Heart left ventricle (tissue), 16 donors: ENCODE measurements around the gene FAM161A. TPM values are rescaled to one million over a fixed set of nuclear protein-coding genes. Genes with fewer than 3 reads are reported as not detected.

Experiments used
- ATAC-seq, 4 donors: fragments of 200-7000 bp; cut with Tn5 transposase; one replicate each; pipeline ENCODE4 v1.9.1; 2020 to 2022; ENCODE audit warnings: moderate library complexity in 4 of 4, mild to moderate bottlenecking in 3 of 4, moderate number of reproducible peaks in 1 of 4
- DNase-seq, 5 donors: peaks; one replicate each; pipeline ENCODE4 v3.0.0-alpha.2; 2020
- H3K27ac ChIP-seq, 12 donors: fragments of 200-600 bp; sonication (generic) in 4 of 12; one replicate each; pipeline versions ENCODE4 v1.5.0 to v1.8.0; 2016 to 2022; ENCODE audit warnings: mild to moderate bottlenecking in 2 of 12
- H3K27me3 ChIP-seq, 9 donors: fragments of 200-600 bp; sonication (generic) in 2 of 9; one replicate each; pipeline versions ENCODE4 v1.5.1 to v1.8.0; 2016 to 2022; ENCODE audit warnings: mild to moderate bottlenecking in 3 of 9
- H3K36me3 ChIP-seq, 9 donors: fragments of 200-600 bp; sonication (generic) in 2 of 9; one replicate each; pipeline versions ENCODE4 v1.5.0 to v1.8.0; 2018 to 2022; ENCODE audit warnings: mild to moderate bottlenecking in 2 of 9
- H3K4me1 ChIP-seq, 12 donors: fragments of 200-600 bp; sonication (generic) in 4 of 12; one replicate each; pipeline versions ENCODE4 v1.5.0 to v1.8.0; 2016 to 2022; ENCODE audit warnings: mild to moderate bottlenecking in 3 of 12
- H3K4me3 ChIP-seq, 12 donors: fragments of 200-600 bp; sonication (generic) in 4 of 12; one replicate each; pipeline versions ENCODE4 v1.5.0 to v1.8.0; 2017 to 2022; ENCODE audit warnings: mild to moderate bottlenecking in 9 of 12, moderate library complexity in 4 of 12
- H3K9me3 ChIP-seq, 12 donors: fragments of 200-600 bp; sonication (generic) in 4 of 12; one replicate each; pipeline versions ENCODE4 v1.5.0 to v1.8.0; 2016 to 2022; ENCODE audit warnings: mild to moderate bottlenecking in 1 of 12
- POLR2A ChIP-seq, 2 donors: fragments of 450-650 bp; IDR thresholded peaks; one replicate each; pipeline ENCODE4 v1.6.1; 2017; ENCODE audit warnings: antibody characterized with exemption in 2 of 2, mild to moderate bottlenecking in 2 of 2, moderate library complexity in 2 of 2
- WGBS, 4 donors: extraction: QIAGEN DNeasy Blood & Tissue Kit in 2 of 4; methylation state at CpG; one replicate each; pipeline versions ENCODE4 v1.1.5 to v1.1.7; 2013 to 2018; 5-methylcytosine and 5-hydroxymethylcytosine counted together
- intact Hi-C, 10 donors: fragments of 100-400 bp; cut with DNase I; formaldehyde crosslinking; loops; one replicate each; pipeline versions ENCODE4 v1.11.1 to v1.14.2; 2022
- polyA plus RNA-seq, 2 donors: library from polyadenylated mRNA; stranded (reverse); fragments of 200-250 nt; gene quantifications; one replicate each; pipeline ENCODE4 v1.2.3, GENCODE V29; 2013
- total RNA-seq, 9 donors: library from RNA; depleted of rRNA in 2 of 9; stranded (reverse); fragments of >200 nt in 2 of 9; fragmentation: NEBNext Ultra II Directional in 3 of 9; extraction: Animal tissue kit (Norgen Biotek cat#: 25700) in 3 of 9; gene quantifications; one replicate each; pipeline versions ENCODE4 v1.1.0 to v1.2.4, GENCODE V29; 2016 to 2023
- TF ChIP-seq, protein P1 (sequence below), 12 donors: fragments of 200-600 bp; sonication (generic) in 4 of 12; IDR thresholded peaks; one replicate each; pipeline versions ENCODE4 v1.5.0 to v1.8.0; 2018 to 2022; ENCODE audit warnings: antibody characterized with exemption in 12 of 12, mild to moderate bottlenecking in 5 of 12
- donor health status: ischemic (EF 13 %, LVEDD 7.1; RV severe dilation, severe dysfunction).
- donor health status: healthy with polysubstance abuse.
- donor health status: DM: no; HTN: yes; CAD: no.
- donor health status: DM: no; HTN: no; CAD: no.
- donor health status: ischemic (EF 25% LVEDD 6.9; RV normal size, moderate dysfunction).
- donor health status: ischemic (EF 25% LVEDD 5.7; RV mildly dilated, moderate dysfunction).
- donor health status: healthy.
- donor health status: DM: yes; HTN: yes; CAD: no.
- donor health status: ischemic (EF 35%, LVEDD 5.7; RV mildly dilated, moderate dysfunction).
- donor health status: nonischemic (EF 11% LVEDD 7.7; RV severe dilation, severe dysfunction).
- donor health status: DM: yes; HTN: yes; CAD: no.
- donor health status: PGD.
- donor health status: ischemic (EF 29% LVEDD 5.4; RV normal size, mild dysfunction).
- donor health status: nonischemic (EF 23%, LVEDD 6.1; RV moderate dilation, normal function).

Gene FAM161A
- total and polyA plus RNA-seq, 11 donors: 0.56 to 4.4 (median 2.3) TPM

DNA sequence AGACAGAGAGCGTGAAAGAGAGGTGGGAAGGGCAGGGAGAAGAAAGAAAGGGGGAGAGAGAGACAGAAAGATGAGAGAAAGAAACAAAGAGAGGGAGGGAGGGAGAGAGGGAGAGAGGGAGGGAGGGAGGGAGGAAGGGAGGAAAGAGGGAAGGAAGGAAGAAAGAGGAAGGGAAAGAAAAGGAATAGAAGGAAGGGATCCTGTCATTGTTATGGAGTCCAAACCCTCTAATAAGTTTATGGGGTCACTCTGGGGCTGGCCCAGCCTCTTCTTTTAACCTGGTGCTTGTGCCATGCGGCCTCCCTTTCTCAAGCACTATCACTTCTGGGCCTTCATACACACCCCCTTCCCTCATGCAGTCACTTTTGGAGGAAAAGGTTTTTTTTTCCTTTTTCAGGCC lies 58.5 kb downstream of the FAM161A start:
- no peak for ATAC-seq
- peaks cover 0 to 6% (median 0%) of the 10 kb centered on the region in 12 donors for H3K9me3 ChIP-seq
- no peak overlapping the region for H3K4me3 ChIP-seq
- intact Hi-C loops: loop anchor here in 1 of 10 donors (10.0 kb wide), 1 partner anchor 261 kb away; the partner anchor contains the start of gene XPO1
- no peak for TF ChIP-seq POLR2A (IDR thresholded peaks at IDR 0.05)
- TF ChIP-seq, protein P1, sequence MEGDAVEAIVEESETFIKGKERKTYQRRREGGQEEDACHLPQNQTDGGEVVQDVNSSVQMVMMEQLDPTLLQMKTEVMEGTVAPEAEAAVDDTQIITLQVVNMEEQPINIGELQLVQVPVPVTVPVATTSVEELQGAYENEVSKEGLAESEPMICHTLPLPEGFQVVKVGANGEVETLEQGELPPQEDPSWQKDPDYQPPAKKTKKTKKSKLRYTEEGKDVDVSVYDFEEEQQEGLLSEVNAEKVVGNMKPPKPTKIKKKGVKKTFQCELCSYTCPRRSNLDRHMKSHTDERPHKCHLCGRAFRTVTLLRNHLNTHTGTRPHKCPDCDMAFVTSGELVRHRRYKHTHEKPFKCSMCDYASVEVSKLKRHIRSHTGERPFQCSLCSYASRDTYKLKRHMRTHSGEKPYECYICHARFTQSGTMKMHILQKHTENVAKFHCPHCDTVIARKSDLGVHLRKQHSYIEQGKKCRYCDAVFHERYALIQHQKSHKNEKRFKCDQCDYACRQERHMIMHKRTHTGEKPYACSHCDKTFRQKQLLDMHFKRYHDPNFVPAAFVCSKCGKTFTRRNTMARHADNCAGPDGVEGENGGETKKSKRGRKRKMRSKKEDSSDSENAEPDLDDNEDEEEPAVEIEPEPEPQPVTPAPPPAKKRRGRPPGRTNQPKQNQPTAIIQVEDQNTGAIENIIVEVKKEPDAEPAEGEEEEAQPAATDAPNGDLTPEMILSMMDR (IDR thresholded peaks at IDR 0.05): no peak
- no peak overlapping the region for H3K27ac ChIP-seq
- no peak for DNase-seq
- no peaks in the 10 kb centered on the region for H3K36me3 ChIP-seq
- WGBS, 4 donors: 84 to 92% (median 87%) methylated on average over 2 of the region's 2 CpGs
- peaks cover 0 to 7% (median 0%) of the 10 kb centered on the region in 9 donors for H3K27me3 ChIP-seq
- H3K4me1 ChIP-seq: peaks cover 0 to 5% (median 0%) of the 10 kb centered on the region in 12 donors

DNA sequence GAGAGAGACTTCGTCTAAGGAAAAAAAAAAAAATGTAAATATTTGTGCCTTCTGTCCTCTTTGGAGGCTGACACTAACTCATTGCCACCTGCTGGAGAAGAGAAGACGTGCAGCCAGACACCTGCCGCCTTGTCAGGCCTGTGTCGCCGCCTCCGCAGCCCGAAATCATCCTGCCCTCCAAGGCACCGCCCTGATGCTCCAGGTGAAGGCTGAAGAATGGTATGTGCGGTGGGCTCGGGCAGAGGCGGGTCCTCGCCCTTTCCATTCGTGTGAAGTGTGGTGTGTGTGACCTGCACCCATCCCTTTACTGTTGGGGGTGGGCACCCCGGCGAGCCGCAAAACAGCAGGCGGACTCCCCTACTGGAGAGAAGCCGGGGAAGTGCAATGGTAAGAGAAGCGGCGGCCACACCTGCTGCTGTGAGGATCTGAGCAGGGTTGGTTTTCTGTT lies 60.4 kb downstream of the FAM161A start:
- ATAC-seq (peak; percentile 57 to 89 (median 70)), DNase-seq (peak; percentile 24 to 68 (median 53))
- Histone ChIP-seq H3K27me3 (peaks cover 0 to 9% (median 0%) of the 10 kb centered on the region in 9 donors), H3K4me1 (peaks cover 0 to 5% (median 0%) of the 10 kb centered on the region in 12 donors), H3K9me3 (no peaks in the 10 kb centered on the region), H3K27ac (no peak overlapping the region), H3K4me3 (peak overlapping the region in 6 of 12 donors; percentile 15 to 33 (median 26)), H3K36me3 (no peaks in the 10 kb centered on the region)
- TF ChIP-seq POLR2A (IDR thresholded peaks at IDR 0.05): no peak
- TF ChIP-seq, protein P1 (IDR thresholded peaks at IDR 0.05): peak; percentile 38 to 70 (median 58)
- WGBS, 4 donors: 10 to 22% (median 12%) methylated on average over 15 to 20 of the region's 20 CpGs
- intact Hi-C loops: loop anchor here in 1 of 10 donors (10.0 kb wide), 1 partner anchor 259 kb away; the partner anchor contains the start of gene XPO1

DNA sequence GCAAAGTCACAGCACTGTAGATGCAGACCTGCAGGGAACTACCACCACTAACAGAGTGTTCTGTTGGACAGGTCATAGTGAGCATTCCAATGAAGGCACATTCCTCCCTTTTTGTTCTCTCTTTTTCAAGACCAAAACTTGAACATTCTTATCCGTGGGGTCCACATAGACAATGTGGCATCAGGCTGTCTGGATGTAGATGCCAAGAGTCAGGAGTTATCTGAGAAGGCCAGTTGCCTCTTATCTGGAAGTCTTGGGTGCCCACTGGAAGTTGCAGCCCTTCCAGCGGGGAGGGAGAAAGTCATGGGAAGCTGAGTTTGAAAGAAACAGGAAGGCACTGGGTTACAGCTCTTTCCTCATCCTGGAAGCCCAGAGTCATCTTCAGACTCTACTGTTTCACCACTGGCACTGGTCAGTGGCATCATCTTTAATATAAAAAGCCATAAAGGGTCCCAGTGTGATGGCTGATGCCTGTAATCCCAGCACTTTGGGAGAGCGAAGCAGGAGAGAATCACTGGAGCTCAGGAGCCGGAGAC lies 61.4 kb downstream of the FAM161A start:
- peaks cover 0 to 5% (median 0%) of the 10 kb centered on the region in 12 donors for H3K4me1 ChIP-seq
- no peak for ATAC-seq
- no peak overlapping the region for H3K27ac ChIP-seq
- H3K27me3 ChIP-seq: peaks cover 0 to 9% (median 0%) of the 10 kb centered on the region in 9 donors
- intact Hi-C loops: loop anchor here in 1 of 10 donors (10.0 kb wide), 1 partner anchor 258 kb away; the partner anchor contains the start of gene XPO1
- 76 to 86% (median 79%) methylated on average over 4 of the region's 4 CpGs for WGBS, 4 donors
- H3K36me3 ChIP-seq: no peaks in the 10 kb centered on the region
- no peak overlapping the region for H3K4me3 ChIP-seq
- no peaks in the 10 kb centered on the region for H3K9me3 ChIP-seq
- TF ChIP-seq, protein P1 (IDR thresholded peaks at IDR 0.05): no peak
- TF ChIP-seq POLR2A (IDR thresholded peaks at IDR 0.05): no peak
- DNase-seq: no peak

DNA sequence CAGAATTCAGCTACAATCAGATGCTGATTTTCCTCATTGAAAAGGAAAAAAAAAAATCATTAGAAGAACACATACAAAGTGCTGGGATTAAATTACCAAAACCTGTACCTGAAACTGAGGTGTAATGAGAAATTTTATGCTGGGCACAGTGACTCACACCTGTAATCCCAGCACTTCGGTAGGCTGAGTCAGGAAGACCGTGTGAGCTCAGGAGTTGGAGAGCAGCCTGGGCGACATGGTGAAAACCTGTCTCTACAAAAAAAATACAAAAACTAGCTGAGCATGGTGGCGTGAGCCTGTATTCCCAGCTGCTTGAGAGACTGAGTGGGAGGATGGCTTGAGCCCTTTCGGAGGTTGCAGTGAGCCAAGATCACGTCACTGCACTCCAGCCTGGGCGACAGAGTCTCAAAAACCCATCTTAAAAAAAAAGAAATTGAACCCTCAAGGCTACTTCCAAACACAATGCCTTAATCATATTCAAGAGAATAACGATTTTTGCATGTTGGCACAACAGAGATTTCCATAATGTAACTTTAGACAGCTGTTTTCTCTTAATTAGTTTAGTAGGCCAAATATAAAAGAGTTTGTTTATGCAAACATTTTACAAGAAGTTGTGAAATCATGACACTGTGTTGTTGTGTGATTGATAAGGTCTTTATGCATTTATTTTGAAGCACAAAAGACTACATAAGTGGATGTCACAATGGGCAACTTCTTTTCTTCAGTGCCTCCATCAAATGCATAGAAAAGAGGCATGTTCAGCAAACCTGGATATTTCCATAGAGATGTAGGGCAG lies 63.9 kb downstream of the FAM161A start:
- Histone ChIP-seq H3K9me3 (no peaks in the 10 kb centered on the region), H3K27me3 (peaks cover 0 to 9% (median 0%) of the 10 kb centered on the region in 9 donors), H3K36me3 (no peaks in the 10 kb centered on the region), H3K4me1 (peaks cover 0 to 5% (median 0%) of the 10 kb centered on the region in 12 donors), H3K4me3 (no peak overlapping the region), H3K27ac (no peak overlapping the region)
- no peak for DNase-seq
- TF ChIP-seq, protein P1 (IDR thresholded peaks at IDR 0.05): no peak
- TF ChIP-seq POLR2A (IDR thresholded peaks at IDR 0.05): no peak
- no peak for ATAC-seq
- WGBS, 4 donors: 77 to 82% (median 79%) methylated on average over 8 of the region's 8 CpGs
- intact Hi-C loops: loop anchor here in 1 of 10 donors (10.0 kb wide), 1 partner anchor 255 kb away; the partner anchor contains the start of gene XPO1
